ENCODE results near the gene APOA1.

The APOA1 gene

DNA sequence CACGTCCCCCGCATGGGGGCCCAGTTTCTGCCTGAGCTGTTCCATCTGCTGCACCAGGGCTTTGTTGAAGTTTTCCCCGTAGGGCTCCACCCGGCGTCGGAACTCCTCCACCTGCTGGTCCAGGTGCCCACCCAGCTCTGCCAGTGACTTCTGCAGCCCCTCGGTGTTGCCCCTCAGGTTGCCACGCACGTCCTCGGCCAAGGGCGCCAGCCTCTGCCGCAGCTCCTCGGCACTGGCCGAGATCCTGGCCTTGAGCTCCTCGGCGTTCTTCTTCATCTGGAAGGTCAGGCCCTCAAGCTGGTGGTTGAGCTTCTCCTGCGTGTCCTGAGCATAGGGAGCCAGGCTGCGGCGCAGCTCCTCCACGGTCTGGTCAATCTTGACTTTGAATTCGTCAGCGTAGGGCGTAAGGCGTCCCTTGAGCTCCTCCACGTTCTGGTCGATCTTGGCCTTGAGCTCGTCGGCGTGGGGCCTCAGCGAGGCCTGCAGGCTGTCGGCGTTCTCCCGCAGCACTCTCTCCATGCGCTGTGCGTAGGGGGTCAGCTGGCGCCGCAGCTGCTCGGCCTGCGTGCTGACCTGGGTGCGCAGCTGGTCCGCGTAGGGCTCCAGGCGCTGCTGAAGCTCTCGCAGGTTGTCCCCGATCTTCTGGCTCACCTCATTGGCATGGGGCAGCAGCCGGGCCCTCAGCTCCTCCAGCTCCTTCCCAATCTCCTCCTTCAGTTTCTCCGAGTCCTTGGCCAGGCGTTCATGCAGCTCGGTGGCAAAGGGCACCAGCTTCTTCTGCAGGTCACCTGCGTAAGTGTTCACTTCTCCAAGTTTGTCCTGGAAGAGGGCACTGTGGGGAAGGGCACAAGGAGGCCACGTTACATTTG is 16.1 kb downstream of the APOA1 start:
- Histone ChIP-seq H3K27me3 (ENCODE audit: control insufficient read depth, insufficient read depth, low read length, poor library complexity, severe bottlenecking) (no peaks in the 10 kb centered on the region), H3K4me1 (ENCODE audit: control insufficient read depth, insufficient read depth, low read length) (peaks cover 5% of the 10 kb centered on the region), H3K36me3 (ENCODE audit: control insufficient read depth, insufficient read depth, low read length) (no peaks in the 10 kb centered on the region), H3K4me3 (ENCODE audit: insufficient read depth, low read depth, low read length) (no peak overlapping the region), H3K9me3 (ENCODE audit: control insufficient read depth, low read length) (no peaks in the 10 kb centered on the region), H3K27ac (ENCODE audit: insufficient read depth, low read depth, low read length, poor library complexity, severe bottlenecking) (no peak overlapping the region)
- 96% methylated on average over 51 of the region's 51 CpGs for WGBS, 2 experiments

DNA sequence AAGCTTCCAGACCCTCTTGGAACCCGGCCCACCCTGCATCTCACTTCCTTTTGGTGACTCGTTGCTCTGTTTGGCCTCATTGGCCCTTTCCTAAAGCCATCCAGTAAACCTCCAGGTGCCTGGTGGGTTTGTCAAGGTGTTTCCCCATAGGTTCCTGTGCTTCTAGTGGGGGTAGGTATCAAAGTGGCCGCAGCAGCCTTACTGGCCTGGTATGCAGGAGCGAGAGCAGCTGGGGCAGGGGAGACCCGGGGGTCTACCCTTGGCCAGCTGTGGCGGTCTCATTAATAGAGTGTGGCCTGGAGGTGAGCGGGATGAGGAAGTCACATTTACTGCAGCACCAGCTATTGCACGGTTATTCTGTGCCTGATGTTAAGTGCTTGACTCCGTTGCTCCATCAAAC is 18.4 kb downstream of the APOA1 start:
- H3K27ac ChIP-seq (ENCODE audit: insufficient read depth, low read depth, low read length, poor library complexity, severe bottlenecking): no peak overlapping the region
- H3K27me3 ChIP-seq (ENCODE audit: control insufficient read depth, insufficient read depth, low read length, poor library complexity, severe bottlenecking): no peaks in the 10 kb centered on the region
- H3K9me3 ChIP-seq (ENCODE audit: control insufficient read depth, low read length): no peaks in the 10 kb centered on the region
- peaks cover 5% of the 10 kb centered on the region for H3K4me1 ChIP-seq (ENCODE audit: control insufficient read depth, insufficient read depth, low read length)
- WGBS, 2 experiments: 91 to 95% methylated on average over 9 of the region's 9 CpGs
- H3K36me3 ChIP-seq (ENCODE audit: control insufficient read depth, insufficient read depth, low read length): no peaks in the 10 kb centered on the region
- no peak overlapping the region for H3K4me3 ChIP-seq (ENCODE audit: insufficient read depth, low read depth, low read length)

DNA sequence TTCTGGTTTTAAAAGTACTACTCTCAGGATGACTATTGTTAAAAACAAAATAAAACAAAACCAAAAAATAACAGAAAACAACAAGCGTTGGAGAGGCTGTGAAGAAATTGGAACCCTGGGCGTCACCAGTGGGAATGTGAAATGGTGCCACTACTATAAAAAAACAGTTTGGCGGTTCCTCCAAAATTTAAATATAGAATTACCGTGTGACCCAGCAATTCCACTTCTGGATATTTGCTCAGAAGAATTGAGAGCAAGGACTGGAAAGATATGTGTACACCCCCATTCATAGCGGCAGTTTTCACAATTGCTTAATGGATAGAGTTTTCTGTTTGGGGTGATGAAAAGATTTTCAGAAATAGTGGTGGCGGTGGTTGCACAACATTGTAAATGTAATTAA is 22.9 kb downstream of the APOA1 start:
- no peaks in the 10 kb centered on the region for H3K36me3 ChIP-seq (ENCODE audit: control insufficient read depth, insufficient read depth, low read length)
- WGBS, 2 experiments: 97 to 98% methylated on average over 5 of the region's 6 CpGs
- H3K4me3 ChIP-seq (ENCODE audit: insufficient read depth, low read depth, low read length): no peak overlapping the region
- no peak overlapping the region for H3K27ac ChIP-seq (ENCODE audit: insufficient read depth, low read depth, low read length, poor library complexity, severe bottlenecking)
- H3K4me1 ChIP-seq (ENCODE audit: control insufficient read depth, insufficient read depth, low read length): no peaks in the 10 kb centered on the region
- H3K9me3 ChIP-seq (ENCODE audit: control insufficient read depth, low read length): no peaks in the 10 kb centered on the region
- no peaks in the 10 kb centered on the region for H3K27me3 ChIP-seq (ENCODE audit: control insufficient read depth, insufficient read depth, low read length, poor library complexity, severe bottlenecking)

DNA sequence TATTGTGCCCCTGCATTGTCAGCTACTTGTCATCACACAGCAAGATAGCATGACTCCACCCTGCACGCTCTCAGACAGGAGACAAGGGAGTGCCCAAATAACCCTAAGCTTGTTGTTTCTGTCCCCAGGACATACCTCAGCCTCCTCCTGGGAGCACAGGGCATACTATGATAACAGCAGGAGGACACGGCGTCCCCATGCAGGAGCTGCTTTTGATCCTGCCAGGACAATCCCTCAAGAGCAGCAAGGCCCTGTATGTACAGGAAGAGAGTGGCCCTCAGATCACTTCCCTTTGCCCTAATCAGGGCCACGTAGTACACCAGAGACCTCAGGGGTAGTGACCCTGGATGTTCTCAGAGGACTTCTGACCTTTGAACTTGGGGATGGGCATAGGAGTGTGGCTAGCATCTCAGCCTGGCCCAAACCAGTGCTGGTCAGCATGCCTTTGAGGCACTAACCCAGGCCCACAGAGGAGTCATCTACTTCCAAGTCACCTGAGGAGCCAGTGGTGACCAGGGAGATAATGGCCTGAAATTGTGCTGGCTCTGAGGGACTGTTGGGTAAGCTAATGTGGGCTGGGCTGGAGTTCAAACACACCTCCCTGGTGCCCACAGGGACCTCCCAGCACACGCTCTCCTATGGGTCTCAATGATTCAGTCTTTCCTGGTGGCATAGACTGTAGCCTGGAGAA is 23.5 kb downstream of the APOA1 start:
- H3K9me3 ChIP-seq (ENCODE audit: control insufficient read depth, low read length): no peaks in the 10 kb centered on the region
- no peaks in the 10 kb centered on the region for H3K36me3 ChIP-seq (ENCODE audit: control insufficient read depth, insufficient read depth, low read length)
- H3K27me3 ChIP-seq (ENCODE audit: control insufficient read depth, insufficient read depth, low read length, poor library complexity, severe bottlenecking): no peaks in the 10 kb centered on the region
- no peak overlapping the region for H3K4me3 ChIP-seq (ENCODE audit: insufficient read depth, low read depth, low read length)
- 76 to 81% methylated on average over 5 of the region's 5 CpGs for WGBS, 2 experiments
- no peaks in the 10 kb centered on the region for H3K4me1 ChIP-seq (ENCODE audit: control insufficient read depth, insufficient read depth, low read length)
- no peak overlapping the region for H3K27ac ChIP-seq (ENCODE audit: insufficient read depth, low read depth, low read length, poor library complexity, severe bottlenecking)

DNA sequence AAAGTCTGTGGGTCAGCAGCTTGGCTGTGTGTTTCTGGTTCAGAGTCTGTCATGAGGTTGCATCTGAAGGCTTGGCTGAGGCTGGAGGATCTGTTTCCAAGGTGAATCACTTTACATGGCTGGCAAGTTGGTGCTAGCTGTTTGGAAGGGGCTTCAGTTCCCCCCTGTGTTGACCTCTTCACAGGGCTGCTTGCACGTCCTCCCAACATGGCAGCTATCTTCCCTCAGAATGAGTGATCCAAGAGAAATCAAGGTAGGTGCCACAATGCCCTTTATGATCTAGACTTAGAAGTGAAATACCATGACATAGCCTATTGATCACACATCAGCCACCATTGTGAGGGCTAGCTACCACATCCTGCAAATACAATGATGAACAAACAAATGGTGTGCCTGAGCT is 24.3 kb downstream of the APOA1 start:
- Histone ChIP-seq H3K27me3 (ENCODE audit: control insufficient read depth, insufficient read depth, low read length, poor library complexity, severe bottlenecking) (no peaks in the 10 kb centered on the region), H3K36me3 (ENCODE audit: control insufficient read depth, insufficient read depth, low read length) (no peaks in the 10 kb centered on the region), H3K27ac (ENCODE audit: insufficient read depth, low read depth, low read length, poor library complexity, severe bottlenecking) (no peak overlapping the region), H3K9me3 (ENCODE audit: control insufficient read depth, low read length) (no peaks in the 10 kb centered on the region), H3K4me3 (ENCODE audit: insufficient read depth, low read depth, low read length) (no peak overlapping the region), H3K4me1 (ENCODE audit: control insufficient read depth, insufficient read depth, low read length) (no peaks in the 10 kb centered on the region)
- WGBS, 2 experiments: 83 to 100% methylated on average over 1 of the region's 1 CpG

DNA sequence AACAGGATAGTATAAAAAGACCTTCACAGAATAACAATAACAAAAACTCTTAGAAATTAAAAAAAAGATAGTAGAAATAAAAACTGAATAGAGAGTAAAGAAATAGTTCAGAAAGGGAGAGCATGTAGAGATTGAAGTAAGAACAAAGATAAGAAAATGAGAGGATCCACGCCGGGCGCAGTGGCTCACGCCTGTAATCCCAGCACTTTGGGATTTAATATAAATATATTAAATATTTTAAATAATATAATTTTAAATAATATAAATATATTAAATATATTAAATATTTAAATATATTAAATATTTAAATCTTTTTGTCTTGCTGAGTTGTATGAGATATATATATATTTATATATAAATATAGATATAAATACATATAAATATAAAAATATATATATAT is 25.3 kb downstream of the APOA1 start:
- Histone ChIP-seq H3K4me3 (ENCODE audit: insufficient read depth, low read depth, low read length) (no peak overlapping the region), H3K27ac (ENCODE audit: insufficient read depth, low read depth, low read length, poor library complexity, severe bottlenecking) (no peak overlapping the region), H3K27me3 (ENCODE audit: control insufficient read depth, insufficient read depth, low read length, poor library complexity, severe bottlenecking) (no peaks in the 10 kb centered on the region), H3K4me1 (ENCODE audit: control insufficient read depth, insufficient read depth, low read length) (no peaks in the 10 kb centered on the region), H3K9me3 (ENCODE audit: control insufficient read depth, low read length) (no peaks in the 10 kb centered on the region), H3K36me3 (ENCODE audit: control insufficient read depth, insufficient read depth, low read length) (no peaks in the 10 kb centered on the region)
- 93 to 100% methylated on average over 2 of the region's 4 CpGs for WGBS, 2 experiments

DNA sequence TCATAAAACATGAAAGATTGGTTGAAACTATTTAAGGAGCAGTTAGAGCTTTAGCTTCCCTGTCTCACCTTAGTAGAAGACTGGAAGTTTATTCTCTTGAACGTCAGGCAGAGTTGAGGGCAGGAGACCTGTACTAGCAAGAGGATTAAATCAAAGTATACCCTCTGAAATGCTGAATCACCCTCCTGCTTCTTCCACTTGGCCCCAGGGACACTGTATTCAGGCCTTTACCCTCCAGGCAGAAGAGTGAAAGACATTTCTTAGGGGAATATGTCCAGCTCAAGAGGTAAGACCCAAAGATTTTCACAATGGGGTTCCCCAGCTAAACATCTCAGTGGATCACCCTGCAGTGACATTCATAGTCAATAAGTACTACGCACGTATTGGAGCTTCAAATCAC is 26.2 kb downstream of the APOA1 start:
- no peaks in the 10 kb centered on the region for H3K27me3 ChIP-seq (ENCODE audit: control insufficient read depth, insufficient read depth, low read length, poor library complexity, severe bottlenecking)
- no peaks in the 10 kb centered on the region for H3K36me3 ChIP-seq (ENCODE audit: control insufficient read depth, insufficient read depth, low read length)
- WGBS, 2 experiments: 80 to 89% methylated on average over 3 of the region's 3 CpGs
- no peaks in the 10 kb centered on the region for H3K9me3 ChIP-seq (ENCODE audit: control insufficient read depth, low read length)
- H3K4me1 ChIP-seq (ENCODE audit: control insufficient read depth, insufficient read depth, low read length): no peaks in the 10 kb centered on the region
- H3K27ac ChIP-seq (ENCODE audit: insufficient read depth, low read depth, low read length, poor library complexity, severe bottlenecking): no peak overlapping the region
- H3K4me3 ChIP-seq (ENCODE audit: insufficient read depth, low read depth, low read length): no peak overlapping the region

DNA sequence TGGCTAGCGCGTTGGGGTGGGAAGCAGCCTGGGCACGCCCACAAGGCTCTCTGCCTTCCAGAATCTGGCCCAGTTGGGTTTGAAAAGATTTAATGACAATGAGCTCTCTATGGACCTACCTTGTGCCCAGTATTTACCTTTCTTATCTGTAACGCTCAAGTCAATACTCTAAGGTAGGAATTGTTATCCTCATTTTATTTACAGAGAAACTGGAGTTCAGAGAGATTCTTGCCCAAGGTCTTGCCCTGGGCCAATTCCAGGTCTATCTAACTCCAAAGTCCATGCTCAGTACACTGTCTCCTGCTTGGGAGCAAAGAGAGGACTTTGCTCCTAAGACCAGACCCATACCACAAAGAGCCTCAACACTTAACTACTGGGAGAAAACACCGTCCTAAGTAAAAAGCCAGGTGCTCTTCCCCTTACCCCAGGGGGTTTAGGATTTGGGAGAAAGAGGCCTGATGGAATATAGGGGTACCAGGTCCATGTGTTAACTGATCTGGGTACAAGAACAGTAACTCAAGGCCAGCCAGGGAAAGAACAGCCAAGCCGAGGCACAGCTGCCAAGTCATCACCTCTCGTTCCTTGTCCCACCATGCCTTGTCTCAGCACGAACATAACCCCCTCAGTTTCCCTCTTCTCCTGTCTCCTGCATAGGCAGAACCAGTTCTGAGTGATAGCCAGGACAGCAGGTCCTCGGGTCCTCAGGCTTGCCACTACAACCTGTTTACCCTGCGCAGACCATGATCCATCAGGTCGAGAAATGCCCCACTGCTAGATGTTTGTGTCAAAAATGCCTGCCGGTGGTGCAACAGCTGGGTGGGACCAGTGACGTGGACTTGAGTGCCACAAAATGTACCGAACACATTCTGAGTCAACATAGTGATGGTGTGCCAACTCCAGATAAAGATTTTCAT is 28.9 kb downstream of the APOA1 start:
- Histone ChIP-seq H3K36me3 (ENCODE audit: control insufficient read depth, insufficient read depth, low read length) (no peaks in the 10 kb centered on the region), H3K27ac (ENCODE audit: insufficient read depth, low read depth, low read length, poor library complexity, severe bottlenecking) (no peak overlapping the region), H3K4me3 (ENCODE audit: insufficient read depth, low read depth, low read length) (no peak overlapping the region), H3K9me3 (ENCODE audit: control insufficient read depth, low read length) (no peaks in the 10 kb centered on the region), H3K4me1 (ENCODE audit: control insufficient read depth, insufficient read depth, low read length) (no peaks in the 10 kb centered on the region), H3K27me3 (ENCODE audit: control insufficient read depth, insufficient read depth, low read length, poor library complexity, severe bottlenecking) (no peaks in the 10 kb centered on the region)
- WGBS, 2 experiments: 87 to 89% methylated on average over 13 to 14 of the region's 14 CpGs

DNA sequence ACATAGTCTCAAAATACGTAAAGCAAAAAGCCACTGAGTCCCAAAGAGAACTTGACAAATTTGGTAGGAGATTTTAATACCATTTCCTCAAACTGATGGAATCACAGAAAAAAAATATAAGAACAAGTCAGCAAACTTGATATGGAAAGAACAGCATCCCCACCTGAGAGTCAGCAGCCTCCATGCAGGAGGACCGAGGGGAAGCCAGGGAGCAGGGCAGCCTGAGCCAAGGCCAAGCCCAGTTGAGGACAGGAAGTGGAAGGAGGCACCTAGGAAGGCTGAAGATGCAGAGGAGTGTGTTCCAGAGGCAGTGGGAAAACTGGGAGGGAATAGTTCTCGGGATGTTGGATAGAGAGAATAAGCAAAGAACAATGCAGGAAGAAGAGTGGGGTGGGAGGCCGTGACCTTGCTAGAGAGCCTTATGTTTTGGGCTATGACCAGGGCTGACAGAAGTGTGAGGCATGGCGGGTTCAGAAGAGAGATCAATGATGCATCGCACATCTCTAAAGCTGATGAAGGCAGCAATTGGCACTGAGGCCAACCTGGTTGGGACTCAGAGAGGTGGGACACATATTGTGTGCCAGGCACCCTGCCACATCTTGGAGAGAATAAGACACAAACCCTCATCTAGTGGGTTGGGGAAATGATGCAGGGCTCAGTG is 29.7 kb downstream of the APOA1 start:
- H3K9me3 ChIP-seq (ENCODE audit: control insufficient read depth, low read length): no peaks in the 10 kb centered on the region
- no peak overlapping the region for H3K4me3 ChIP-seq (ENCODE audit: insufficient read depth, low read depth, low read length)
- no peaks in the 10 kb centered on the region for H3K36me3 ChIP-seq (ENCODE audit: control insufficient read depth, insufficient read depth, low read length)
- H3K4me1 ChIP-seq (ENCODE audit: control insufficient read depth, insufficient read depth, low read length): no peaks in the 10 kb centered on the region
- 94 to 95% methylated on average over 6 of the region's 6 CpGs for WGBS, 2 experiments
- no peak overlapping the region for H3K27ac ChIP-seq (ENCODE audit: insufficient read depth, low read depth, low read length, poor library complexity, severe bottlenecking)
- no peaks in the 10 kb centered on the region for H3K27me3 ChIP-seq (ENCODE audit: control insufficient read depth, insufficient read depth, low read length, poor library complexity, severe bottlenecking)
